Mesenchymal stem cell (in vitro differentiated cells and primary cell): Measurements from ENCODE around the gene BABAM2.

ENCODE experiments used
- DNase-seq: peaks from one replicate; pipeline ENCODE4 v3.0.0-alpha.2; 2013
- H2AFZ ChIP-seq: one replicate; pipeline ENCODE4 v1.6.1; 2013; ENCODE audit warnings: low read depth, mild to moderate bottlenecking, control low read depth, inconsistent platforms, low read length, moderate library complexity
- H2AK5ac ChIP-seq: 2 replicates; pipeline ENCODE4 v1.6.1; 2013; ENCODE audit warnings: low read length, moderate library complexity, mild to moderate bottlenecking, inconsistent platforms; ENCODE audit not compliant: severe bottlenecking
- H2BK120ac ChIP-seq: one replicate; pipeline ENCODE4 v1.6.1; 2013; ENCODE audit warnings: low read depth, mild to moderate bottlenecking, inconsistent platforms, low read length, moderate library complexity
- H2BK12ac ChIP-seq, 2 experiments: one replicate each; pipeline ENCODE4 v1.6.1; 2013; ENCODE audit warnings: inconsistent platforms in 2 of 2, low read length in 2 of 2, mild to moderate bottlenecking in 2 of 2, moderate library complexity in 2 of 2, control low read depth in 1 of 2
- H2BK15ac ChIP-seq: one replicate; pipeline ENCODE4 v1.6.1; 2013; ENCODE audit warnings: mild to moderate bottlenecking, low read depth, inconsistent platforms; ENCODE audit not compliant: poor library complexity, severe bottlenecking
- H2BK5ac ChIP-seq: 2 replicates; pipeline ENCODE4 v1.6.1; 2013; ENCODE audit warnings: low read depth, mild to moderate bottlenecking, low read length, control low read depth, inconsistent platforms; ENCODE audit not compliant: poor library complexity, severe bottlenecking
- H3K14ac ChIP-seq, 2 experiments: one replicate each; pipeline ENCODE4 v1.6.1; 2013; ENCODE audit warnings: inconsistent platforms in 2 of 2, low read length in 2 of 2, control low read depth in 1 of 2, mild to moderate bottlenecking in 1 of 2, moderate library complexity in 1 of 2
- H3K18ac ChIP-seq, 2 experiments: one replicate each; pipeline ENCODE4 v1.6.1; 2013; ENCODE audit warnings: inconsistent platforms in 2 of 2, low read length in 2 of 2, control low read depth in 1 of 2, low read depth in 1 of 2, mild to moderate bottlenecking in 1 of 2
- H3K23ac ChIP-seq, 2 experiments: one replicate each; pipeline ENCODE4 v1.6.1; 2013; ENCODE audit warnings: inconsistent platforms in 2 of 2, low read length in 2 of 2, mild to moderate bottlenecking in 2 of 2, moderate library complexity in 2 of 2, control low read depth in 1 of 2
- H3K27ac ChIP-seq: 2 replicates; pipeline ENCODE4 v1.5.1; 2013; ENCODE audit warnings: mild to moderate bottlenecking, moderate library complexity, low read length, control low read depth, inconsistent platforms; ENCODE audit not compliant: poor library complexity, severe bottlenecking
- H3K27me3 ChIP-seq, 2 experiments: 2 replicates each; pipeline versions ENCODE4 v1.6.1 to v1.7.0; 2013; ENCODE audit warnings: low read length in 2 of 2, mild to moderate bottlenecking in 2 of 2, moderate library complexity in 2 of 2, control low read depth in 1 of 2, inconsistent platforms in 1 of 2; ENCODE audit not compliant: control insufficient read depth in 1 of 2, insufficient read depth in 1 of 2
- H3K36me3 ChIP-seq, 2 experiments: 2 replicates each; pipeline versions ENCODE4 v1.6.1 to v1.7.0; 2013; ENCODE audit warnings: low read length in 2 of 2, control low read depth in 1 of 2, inconsistent platforms in 1 of 2, low read depth in 1 of 2, mild to moderate bottlenecking in 1 of 2; ENCODE audit not compliant: insufficient read depth in 2 of 2, control insufficient read depth in 1 of 2
- H3K4ac ChIP-seq, 2 experiments: one replicate each; pipeline ENCODE4 v1.6.1; 2013; ENCODE audit warnings: inconsistent platforms in 2 of 2, low read length in 2 of 2, mild to moderate bottlenecking in 2 of 2, moderate library complexity in 2 of 2, control low read depth in 1 of 2, low read depth in 1 of 2
- H3K4me1 ChIP-seq: 2 replicates; pipeline ENCODE4 v1.6.1; 2013; ENCODE audit warnings: low read depth, low read length, control low read depth; ENCODE audit not compliant: control insufficient read depth, insufficient read depth
- H3K4me2 ChIP-seq: 2 replicates; pipeline ENCODE4 v1.6.1; 2013; ENCODE audit warnings: low read length, mild to moderate bottlenecking, inconsistent platforms; ENCODE audit not compliant: poor library complexity, severe bottlenecking
- H3K4me3 ChIP-seq, 2 experiments: 2 replicates each; pipeline versions ENCODE4 v1.5.1 to v1.7.0; 2013; ENCODE audit warnings: low read length in 2 of 2, mild to moderate bottlenecking in 2 of 2, control low read depth in 1 of 2, low read depth in 1 of 2; ENCODE audit not compliant: insufficient read depth in 1 of 2
- H3K79me1 ChIP-seq: replicated peaks from 2 replicates; pipeline ENCODE4 v1.6.1; 2013; ENCODE audit warnings: mild to moderate bottlenecking, control low read depth, low read length, inconsistent platforms; ENCODE audit not compliant: poor library complexity, severe bottlenecking
- H3K9ac ChIP-seq: 2 replicates; pipeline ENCODE4 v1.7.0; 2013; ENCODE audit warnings: mild to moderate bottlenecking, low read length, moderate library complexity
- H3K9me3 ChIP-seq: 2 replicates; pipeline ENCODE4 v1.7.0; 2013; ENCODE audit warnings: mild to moderate bottlenecking, low read length; ENCODE audit not compliant: control insufficient read depth
- H4K8ac ChIP-seq: one replicate; pipeline ENCODE4 v1.6.1; 2013; ENCODE audit warnings: inconsistent platforms, mild to moderate bottlenecking, low read length, moderate library complexity
- H4K91ac ChIP-seq: one replicate; pipeline ENCODE4 v1.6.1; 2013; ENCODE audit warnings: mild to moderate bottlenecking, low read length, inconsistent platforms
- WGBS: methylation state at CpG from one replicate; pipeline ENCODE4 v1.1.7; 2013; ENCODE audit warnings: mixed read lengths; 5-methylcytosine and 5-hydroxymethylcytosine counted together

The BABAM2 gene

GRCh38 chr2:27887111-27887510, 3.4 kb upstream of the BABAM2 start:
- Histone ChIP-seq H2AK5ac (peak overlapping the region; percentile 13), H2AFZ (no peak overlapping the region), H3K9me3 (peaks cover 4% of the 10 kb centered on the region), H3K4me2 (no peak overlapping the region), H3K14ac (no peak overlapping the region), H2BK12ac (no peak overlapping the region), H3K79me1 (peaks cover 7% of the 10 kb centered on the region), H2BK5ac (no peak overlapping the region), H3K9ac (no peak overlapping the region), H3K27me3 (no peaks in the 10 kb centered on the region), H3K18ac (no peak overlapping the region), H2BK15ac (no peak overlapping the region), H3K4me1 (peaks cover 7% of the 10 kb centered on the region), H4K91ac (no peak overlapping the region), H3K4me3 (no peak overlapping the region), H2BK120ac (no peak overlapping the region), H3K27ac (no peak overlapping the region), H3K23ac (no peak overlapping the region), H3K36me3 (no peaks in the 10 kb centered on the region), H3K4ac (no peak overlapping the region), H4K8ac (no peak overlapping the region)
- WGBS, result 60% methylated on average over 1 of the region's 2 CpGs
- DNase-seq, result no peak

GRCh38 chr2:27887830-27888229, 2.7 kb upstream of the BABAM2 start:
- no peak overlapping the region for H4K8ac ChIP-seq
- H3K4ac ChIP-seq, result no peak overlapping the region
- H3K27ac ChIP-seq, result no peak overlapping the region
- no peak overlapping the region for H4K91ac ChIP-seq
- H3K14ac ChIP-seq, result no peak overlapping the region
- no peaks in the 10 kb centered on the region for H3K36me3 ChIP-seq
- H2BK15ac ChIP-seq, result no peak overlapping the region
- H2BK5ac ChIP-seq, result no peak overlapping the region
- no peak overlapping the region for H3K23ac ChIP-seq
- no peak overlapping the region for H3K9ac ChIP-seq
- no peak overlapping the region for H3K4me2 ChIP-seq
- H2AFZ ChIP-seq, result no peak overlapping the region
- no peaks in the 10 kb centered on the region for H3K9me3 ChIP-seq
- no peak overlapping the region for H3K18ac ChIP-seq
- peaks cover 7% of the 10 kb centered on the region for H3K79me1 ChIP-seq
- H3K4me1 ChIP-seq, result peaks cover 7% of the 10 kb centered on the region
- no peak overlapping the region for H2AK5ac ChIP-seq
- no peak overlapping the region for H2BK12ac ChIP-seq
- no peaks in the 10 kb centered on the region for H3K27me3 ChIP-seq
- no peak for DNase-seq
- H2BK120ac ChIP-seq, result no peak overlapping the region
- no CpG with 5 or more reads among the region's 3 CpGs for WGBS
- H3K4me3 ChIP-seq, result no peak overlapping the region

- Histone ChIP-seq H3K4me2 (peak overlapping the region; percentile 17), H3K9me3 (no peaks in the 10 kb centered on the region), H4K8ac (no peak overlapping the region), H2AK5ac (no peak overlapping the region), H3K23ac (no peak overlapping the region), H3K27me3 (no peaks in the 10 kb centered on the region), H2BK5ac (no peak overlapping the region), H3K18ac (no peak overlapping the region), H2AFZ (no peak overlapping the region), H3K4me3 (peak overlapping the region in 1 of 2 experiments; percentile 97), H3K27ac (peak overlapping the region; percentile 71), H3K14ac (no peak overlapping the region), H3K79me1 (peaks cover 7% of the 10 kb centered on the region), H3K4ac (no peak overlapping the region), H4K91ac (no peak overlapping the region), H3K36me3 (no peaks in the 10 kb centered on the region), H3K4me1 (peaks cover 7% of the 10 kb centered on the region), H2BK120ac (no peak overlapping the region), H3K9ac (peak overlapping the region; percentile 96), H2BK15ac (no peak overlapping the region), H2BK12ac (no peak overlapping the region)
- 92% methylated on average over 1 of the region's 3 CpGs for WGBS
- DNase-seq, result no peak
Measured at GRCh38 chr2:27888790-27889189, 1.7 kb upstream of the BABAM2 start.

- Histone ChIP-seq H2AFZ (peak overlapping the region; percentile 81), H3K36me3 (peaks cover 0 to 5% of the 10 kb centered on the region in 2 experiments), H2BK12ac (peak overlapping the region in 1 of 2 experiments; percentile 73), H4K91ac (no peak overlapping the region), H2BK5ac (peak overlapping the region; percentile 80), H3K18ac (peak overlapping the region in 1 of 2 experiments; percentile 97), H2AK5ac (no peak overlapping the region), H3K23ac (no peak overlapping the region), H3K4me2 (peak overlapping the region; percentile 51), H3K79me1 (peaks cover 9% of the 10 kb centered on the region), H4K8ac (no peak overlapping the region), H3K27ac (peak overlapping the region; percentile 86), H2BK120ac (no peak overlapping the region), H3K9ac (peak overlapping the region; percentile 96), H3K9me3 (no peaks in the 10 kb centered on the region), H3K4me3 (peak overlapping the region; percentile 80 to 97), H3K14ac (no peak overlapping the region), H3K27me3 (no peaks in the 10 kb centered on the region), H3K4ac (peak overlapping the region in 1 of 2 experiments; percentile 45), H3K4me1 (peaks cover 5% of the 10 kb centered on the region), H2BK15ac (no peak overlapping the region)
- WGBS, result 30% methylated on average over 6 of the region's 10 CpGs
- no peak for DNase-seq
Measured at GRCh38 chr2:27889774-27890145, 769 bp upstream of the BABAM2 start.
